Measurements from ENCODE around the gene TMEM203. TPM values are rescaled to one million over a fixed set of nuclear protein-coding genes. Genes with fewer than 3 reads are reported as not detected.

TMEM203 gene, protein sequence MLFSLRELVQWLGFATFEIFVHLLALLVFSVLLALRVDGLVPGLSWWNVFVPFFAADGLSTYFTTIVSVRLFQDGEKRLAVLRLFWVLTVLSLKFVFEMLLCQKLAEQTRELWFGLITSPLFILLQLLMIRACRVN
- polyA plus RNA-seq (2011; rRNA removed) (37.8 and 43.8 TPM in 2 replicates), polyA minus RNA-seq (2011; rRNA and poly(A)+ RNA removed) (13.3 and 18.4 TPM in 2 replicates)

DNA sequence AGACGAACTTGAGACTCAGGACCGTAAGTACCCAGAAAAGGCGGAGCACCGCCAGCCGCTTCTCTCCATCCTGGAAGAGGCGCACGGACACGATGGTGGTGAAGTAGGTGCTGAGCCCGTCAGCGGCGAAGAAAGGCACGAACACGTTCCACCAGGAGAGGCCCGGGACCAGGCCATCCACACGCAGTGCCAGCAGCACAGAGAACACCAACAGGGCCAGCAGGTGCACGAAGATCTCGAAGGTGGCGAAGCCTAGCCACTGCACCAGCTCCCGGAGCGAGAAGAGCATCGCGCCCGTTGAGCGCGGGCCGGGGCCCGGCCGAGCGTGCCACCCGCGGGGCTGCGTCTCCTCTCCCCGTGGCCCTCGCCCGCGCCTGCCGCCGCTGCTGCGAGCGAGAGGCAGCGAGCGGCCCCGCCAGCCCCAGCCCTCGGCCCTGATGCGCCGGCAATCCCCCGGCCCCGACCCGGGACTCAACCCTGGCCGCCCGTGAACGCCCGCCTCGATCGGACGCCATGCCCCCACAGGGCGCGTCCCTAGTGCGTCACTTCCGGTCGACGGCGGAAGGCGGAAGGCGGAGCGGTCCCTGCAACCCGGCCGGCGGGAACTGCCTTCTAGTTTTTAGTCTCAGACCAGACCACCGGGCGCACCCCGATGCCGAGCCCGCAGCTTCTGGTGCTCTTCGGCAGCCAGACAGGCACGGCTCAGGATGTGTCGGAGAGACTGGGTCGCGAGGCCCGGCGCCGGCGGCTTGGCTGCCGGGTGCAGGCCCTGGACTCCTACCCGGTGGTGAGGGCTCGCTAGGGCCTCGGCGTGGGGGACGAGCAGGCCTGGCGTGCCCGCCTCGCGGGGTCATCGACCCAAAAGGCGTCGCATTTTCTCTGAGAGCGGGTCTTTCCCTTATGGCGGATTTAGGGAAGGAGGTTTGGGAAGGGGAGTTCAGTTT is at the start of gene TMEM203, which contains the start of gene NDOR1:
TMEM203 (minus strand) TSS at position 523 of the 944 bp plus-strand sequence; CDS start at position 289, 234 bp downstream.
NDOR1 (plus strand) TSS at position 575 of the 944 bp plus-strand sequence; CDS start at position 653, 78 bp downstream.
- TF ChIP-seq, protein P1, sequence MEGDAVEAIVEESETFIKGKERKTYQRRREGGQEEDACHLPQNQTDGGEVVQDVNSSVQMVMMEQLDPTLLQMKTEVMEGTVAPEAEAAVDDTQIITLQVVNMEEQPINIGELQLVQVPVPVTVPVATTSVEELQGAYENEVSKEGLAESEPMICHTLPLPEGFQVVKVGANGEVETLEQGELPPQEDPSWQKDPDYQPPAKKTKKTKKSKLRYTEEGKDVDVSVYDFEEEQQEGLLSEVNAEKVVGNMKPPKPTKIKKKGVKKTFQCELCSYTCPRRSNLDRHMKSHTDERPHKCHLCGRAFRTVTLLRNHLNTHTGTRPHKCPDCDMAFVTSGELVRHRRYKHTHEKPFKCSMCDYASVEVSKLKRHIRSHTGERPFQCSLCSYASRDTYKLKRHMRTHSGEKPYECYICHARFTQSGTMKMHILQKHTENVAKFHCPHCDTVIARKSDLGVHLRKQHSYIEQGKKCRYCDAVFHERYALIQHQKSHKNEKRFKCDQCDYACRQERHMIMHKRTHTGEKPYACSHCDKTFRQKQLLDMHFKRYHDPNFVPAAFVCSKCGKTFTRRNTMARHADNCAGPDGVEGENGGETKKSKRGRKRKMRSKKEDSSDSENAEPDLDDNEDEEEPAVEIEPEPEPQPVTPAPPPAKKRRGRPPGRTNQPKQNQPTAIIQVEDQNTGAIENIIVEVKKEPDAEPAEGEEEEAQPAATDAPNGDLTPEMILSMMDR (IDR thresholded peaks at IDR 0.05; ENCODE audit: insufficient read depth, low read depth, low read length), result no peak
- ChIA-PET POLR2A (interaction anchor here (0.7 kb wide), 1 partner anchor 22 kb away, joined by 6 read pairs; no protein-coding TSS in a partner anchor), CTCF (interaction anchor here (1.1 kb wide), 1 partner anchor 11 kb away, joined by 3 read pairs; no protein-coding TSS in a partner anchor)
- Histone ChIP-seq H3K36me3 (ENCODE audit: control insufficient read depth, insufficient read depth, low read length) (peaks cover 2% of the 10 kb centered on the region), H3K4me3 (ENCODE audit: low read depth, low read length) (peak within 1 kb of the TSS; percentile 79), H3K27me3 (ENCODE audit: control insufficient read depth, insufficient read depth, low read length) (no peaks in the 10 kb centered on the region)
- DNase-seq (ENCODE audit: low read depth), result no peak

DNA sequence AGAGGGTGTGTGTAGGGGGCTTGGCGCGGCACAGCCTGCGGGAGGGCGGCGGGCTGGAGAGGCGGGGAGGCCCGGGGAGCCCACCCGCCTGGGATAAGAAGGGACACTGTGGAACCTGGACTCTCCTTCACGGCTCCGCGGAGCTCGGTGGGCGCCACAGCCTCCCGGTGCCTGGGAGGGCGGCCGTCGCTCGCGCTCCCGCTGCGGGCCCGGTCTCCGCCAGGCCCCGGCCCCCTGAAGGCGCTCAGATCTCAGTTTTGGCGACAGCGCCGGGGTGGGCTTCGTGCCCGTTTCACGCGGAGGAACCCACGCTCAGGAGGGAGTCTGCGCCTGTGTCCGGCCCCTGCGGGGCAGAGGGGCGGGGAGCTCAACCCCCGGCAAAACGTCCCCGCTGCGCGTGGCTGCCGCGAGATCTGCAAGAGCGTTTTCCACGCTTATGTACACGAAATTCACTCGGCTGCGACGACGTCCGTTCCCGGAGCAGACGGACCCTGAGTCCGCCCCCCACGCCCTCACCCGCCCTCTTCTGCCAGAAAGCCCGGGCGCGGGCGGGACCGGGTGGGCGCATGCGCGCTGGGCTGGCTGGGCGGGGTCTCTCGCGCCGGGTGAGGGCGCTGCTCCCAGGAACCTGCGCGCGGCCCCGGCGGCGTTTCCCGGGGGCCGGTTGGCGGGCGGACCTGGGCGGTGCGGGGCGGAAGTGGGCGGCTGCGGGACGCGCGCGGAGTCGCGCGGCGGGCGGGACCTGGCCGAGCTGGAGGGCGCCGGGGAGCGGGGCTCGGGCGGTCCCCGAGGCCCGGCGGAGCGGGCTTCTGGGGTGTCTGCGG is 49.4 kb upstream of the TMEM203 start, which contains the start of gene NELFB:
NELFB (plus strand) TSS at position 704 of the 824 bp plus-strand sequence.
- no peaks in the 10 kb centered on the region for H3K27me3 ChIP-seq (ENCODE audit: control insufficient read depth, insufficient read depth, low read length)
- peaks cover 5% of the 10 kb centered on the region for H3K36me3 ChIP-seq (ENCODE audit: control insufficient read depth, insufficient read depth, low read length)
- DNase-seq (ENCODE audit: low read depth), result no peak
- peak within 1 kb of the TSS; percentile 99 for H3K4me3 ChIP-seq (ENCODE audit: low read depth, low read length)
- CTCF ChIA-PET, result interaction anchor here (0.6 to 1.9 kb wide), 7 partner anchors 12 to 178 kb away, joined by 3 to 10 read pairs (median 3); partner anchors contain the start of gene TOR4A
- POLR2A ChIA-PET, result interaction anchor here (0.8 to 1.1 kb wide), 2 partner anchors 11 to 12 kb away, joined by 3 to 4 read pairs; no protein-coding TSS in a partner anchor
- TF ChIP-seq, protein P1 (IDR thresholded peaks at IDR 0.05; ENCODE audit: insufficient read depth, low read depth, low read length), result no peak

DNA sequence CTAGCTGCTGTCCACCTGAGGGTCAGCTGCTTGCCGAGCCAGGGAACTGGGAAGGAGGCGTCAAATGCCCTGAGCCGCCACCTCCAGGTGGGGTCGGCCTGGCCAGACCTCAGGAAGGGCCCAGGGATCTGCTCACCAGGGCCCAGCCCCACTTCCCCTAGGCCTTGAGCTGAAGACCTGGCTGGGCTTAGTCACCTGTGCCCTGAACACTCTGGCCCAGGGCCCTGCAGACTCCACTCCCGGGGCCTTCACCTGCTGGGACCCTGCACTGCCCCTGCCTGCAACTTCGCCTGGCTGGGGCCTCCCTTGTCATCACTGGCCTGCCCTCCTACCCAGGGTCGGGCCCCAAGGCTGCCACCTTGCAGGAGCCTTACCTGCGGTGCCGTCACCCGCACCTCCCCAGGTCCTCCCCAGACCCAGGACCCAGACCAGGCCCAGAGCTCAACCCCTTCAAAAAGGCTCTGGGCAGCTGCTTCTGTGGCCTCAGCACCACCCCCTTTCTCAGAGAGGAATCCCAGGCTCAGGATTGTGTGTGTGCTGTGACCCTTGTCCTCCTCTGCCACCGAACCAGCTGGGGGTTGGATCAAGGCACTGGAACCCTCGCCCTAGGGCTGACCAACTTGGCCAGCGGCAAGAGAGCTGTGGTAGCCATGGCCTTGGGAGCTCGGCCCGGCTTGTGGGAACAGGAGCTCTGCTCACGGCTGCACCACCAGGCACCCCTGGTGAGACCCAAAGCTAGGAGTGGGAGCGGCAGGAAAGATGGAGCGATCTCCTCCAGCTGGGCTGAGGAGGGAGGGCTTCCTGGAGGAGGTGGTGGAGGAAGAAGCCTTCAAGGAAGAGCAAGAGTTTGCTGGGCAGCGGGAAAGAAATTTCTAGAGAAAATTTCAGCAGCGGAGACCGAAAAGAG is 48.5 kb upstream of the TMEM203 start:
- CTCF ChIA-PET, result interaction anchor here (0.6 to 1.9 kb wide), 11 partner anchors 10 to 225 kb away, joined by 3 to 10 read pairs (median 3); partner anchors contain the start of genes TOR4A and TUBB4B
- POLR2A ChIA-PET, result interaction anchor here (1.1 kb wide), 1 partner anchor 11 kb away, joined by 4 read pairs; no protein-coding TSS in a partner anchor
- TF ChIP-seq, protein P1 (IDR thresholded peaks at IDR 0.05; ENCODE audit: insufficient read depth, low read depth, low read length), result no peak
- no peak for DNase-seq (ENCODE audit: low read depth)
- H3K27me3 ChIP-seq (ENCODE audit: control insufficient read depth, insufficient read depth, low read length), result no peaks in the 10 kb centered on the region; the same call in 1 of the 2 replicates
- H3K36me3 ChIP-seq (ENCODE audit: control insufficient read depth, insufficient read depth, low read length), result peaks cover 3% of the 10 kb centered on the region
- peak overlapping the region; percentile 99 for H3K4me3 ChIP-seq (ENCODE audit: low read depth, low read length)

Data from BJ (cell line).